Suprapubic skin (tissue), 4 donors: ENCODE results near the gene NRXN3. TPM values are rescaled to one million over a fixed set of nuclear protein-coding genes. Genes with fewer than 3 reads are reported as not detected.

Source experiments
- DNase-seq, 2 donors: peaks; one replicate each; pipeline ENCODE4 v3.0.0-alpha.2; 2019; ENCODE audit warnings: low spot score in 2 of 2
- H3K27ac ChIP-seq: fragments of 200-600 bp; sonication (generic); one replicate; pipeline ENCODE4 v1.5.1; 2019
- H3K27me3 ChIP-seq: fragments of 200-600 bp; sonication (generic); one replicate; pipeline ENCODE4 v1.5.1; 2019
- H3K36me3 ChIP-seq: fragments of 200-600 bp; sonication (generic); one replicate; pipeline ENCODE4 v1.5.1; 2019
- H3K4me1 ChIP-seq: fragments of 200-600 bp; sonication (generic); one replicate; pipeline ENCODE4 v1.5.1; 2019
- H3K4me3 ChIP-seq: fragments of 200-600 bp; sonication (generic); one replicate; pipeline ENCODE4 v1.5.1; 2019; ENCODE audit warnings: mild to moderate bottlenecking
- H3K9me3 ChIP-seq: fragments of 200-600 bp; sonication (generic); one replicate; pipeline ENCODE4 v1.5.1; 2019
- EP300 ChIP-seq: sonication (generic); formaldehyde crosslinking; IDR thresholded peaks from one replicate; pipeline ENCODE4 v1.6.1; 2017; ENCODE audit warnings: antibody characterized with exemption
- POLR2A ChIP-seq, 2 donors: fragments of 450-650 bp; IDR thresholded peaks; one replicate each; pipeline ENCODE4 v1.6.1; 2017; ENCODE audit warnings: antibody characterized with exemption in 2 of 2, mild to moderate bottlenecking in 2 of 2, moderate library complexity in 2 of 2
- POLR2AphosphoS5 ChIP-seq, 3 donors: sonication (generic); formaldehyde crosslinking; IDR thresholded peaks; one replicate each; pipeline ENCODE4 v1.6.1; 2017; ENCODE audit warnings: antibody characterized with exemption in 3 of 3
- WGBS: methylation state at CpG from one replicate; pipeline ENCODE4 v1.1.5; 2018; 5-methylcytosine and 5-hydroxymethylcytosine counted together
- total RNA-seq, 4 donors: library from RNA; depleted of rRNA; stranded (reverse); fragments of >200 nt; gene quantifications; one replicate each; pipeline ENCODE4 v1.1.0, GENCODE V29; 2016
- TF ChIP-seq, protein P1 (sequence below), 2 donors: fragments of 200-600 bp in 1 of 2; fragments of 450-650 bp in 1 of 2; sonication (generic) in 1 of 2; IDR thresholded peaks; one replicate each; pipeline ENCODE4 v1.5.1; 2016 to 2019; ENCODE audit warnings: antibody characterized with exemption in 2 of 2, mild to moderate bottlenecking in 1 of 2, moderate library complexity in 1 of 2

The NRXN3 gene
- total RNA-seq, 4 donors from 2014 or later, result 0.79 to 4.3 (median 3.3) TPM

DNA sequence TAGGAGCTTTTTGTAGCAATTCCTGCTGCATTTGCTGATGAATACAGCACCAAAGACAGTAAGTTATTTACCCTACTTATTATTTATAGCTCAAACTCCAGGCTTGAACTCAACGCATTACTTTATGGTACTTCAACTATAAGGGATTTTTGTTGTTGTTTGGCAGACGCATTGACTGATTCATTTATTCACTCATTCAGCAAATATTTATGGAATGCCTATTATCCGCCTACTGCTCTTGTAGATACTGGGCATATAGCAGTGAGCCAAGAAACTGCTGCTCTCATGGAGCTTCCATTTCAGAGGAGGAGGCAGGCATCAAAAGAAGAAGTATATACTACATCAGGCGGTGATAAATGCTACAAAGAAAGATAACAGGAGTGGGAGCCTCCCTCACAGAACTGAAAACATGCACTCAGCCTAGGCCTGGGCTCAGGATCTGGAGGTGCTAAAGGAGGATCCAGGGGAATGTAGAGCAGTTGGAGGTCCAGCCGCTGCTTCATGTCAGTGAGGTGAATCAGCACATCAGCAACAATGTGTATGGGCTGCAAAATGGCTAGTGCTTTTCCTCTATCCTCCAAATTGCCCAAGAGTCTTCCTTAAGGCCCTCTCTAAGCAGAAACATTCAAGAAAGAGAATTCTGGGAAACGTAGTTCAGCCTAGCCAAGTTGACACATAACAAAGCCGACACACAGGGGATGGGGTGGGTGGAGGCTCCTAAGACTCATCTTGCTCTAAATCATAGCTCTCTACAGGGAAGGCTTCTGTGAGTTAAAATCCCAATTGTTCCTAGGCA lies 157.5 kb downstream of the NRXN3 start:
- WGBS, result 74% methylated on average over 7 of the region's 7 CpGs
- Histone ChIP-seq H3K9me3 (no peaks in the 10 kb centered on the region), H3K27ac (no peak overlapping the region), H3K27me3 (no peaks in the 10 kb centered on the region), H3K36me3 (no peaks in the 10 kb centered on the region), H3K4me3 (no peak overlapping the region), H3K4me1 (no peaks in the 10 kb centered on the region)
- TF ChIP-seq POLR2A (IDR thresholded peaks at IDR 0.05) (no peak), EP300 (no peak)
- DNase-seq, result no peak

DNA sequence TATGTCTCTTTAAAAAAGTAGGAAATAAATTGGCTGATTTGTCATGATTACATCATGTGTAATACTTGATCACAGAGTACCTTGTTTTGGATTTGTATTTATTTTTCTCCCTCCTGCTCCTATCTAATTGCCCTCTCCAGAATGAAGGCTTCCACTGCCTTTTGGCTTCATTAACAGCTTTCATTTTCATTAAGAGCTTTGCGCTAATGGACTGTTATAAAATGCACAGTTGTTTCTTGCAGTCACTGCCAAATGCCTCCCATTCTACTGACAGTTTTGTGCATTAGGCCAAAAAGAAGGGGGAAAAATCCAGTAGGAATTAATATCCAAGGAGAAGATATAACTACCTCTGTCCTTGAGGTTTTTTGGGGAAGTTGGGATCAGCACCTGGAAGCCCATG lies 159.2 kb downstream of the NRXN3 start:
- TF ChIP-seq EP300, result no peak
- TF ChIP-seq POLR2AphosphoS5 (IDR thresholded peaks at IDR 0.05), result no peak
- TF ChIP-seq, protein P1, sequence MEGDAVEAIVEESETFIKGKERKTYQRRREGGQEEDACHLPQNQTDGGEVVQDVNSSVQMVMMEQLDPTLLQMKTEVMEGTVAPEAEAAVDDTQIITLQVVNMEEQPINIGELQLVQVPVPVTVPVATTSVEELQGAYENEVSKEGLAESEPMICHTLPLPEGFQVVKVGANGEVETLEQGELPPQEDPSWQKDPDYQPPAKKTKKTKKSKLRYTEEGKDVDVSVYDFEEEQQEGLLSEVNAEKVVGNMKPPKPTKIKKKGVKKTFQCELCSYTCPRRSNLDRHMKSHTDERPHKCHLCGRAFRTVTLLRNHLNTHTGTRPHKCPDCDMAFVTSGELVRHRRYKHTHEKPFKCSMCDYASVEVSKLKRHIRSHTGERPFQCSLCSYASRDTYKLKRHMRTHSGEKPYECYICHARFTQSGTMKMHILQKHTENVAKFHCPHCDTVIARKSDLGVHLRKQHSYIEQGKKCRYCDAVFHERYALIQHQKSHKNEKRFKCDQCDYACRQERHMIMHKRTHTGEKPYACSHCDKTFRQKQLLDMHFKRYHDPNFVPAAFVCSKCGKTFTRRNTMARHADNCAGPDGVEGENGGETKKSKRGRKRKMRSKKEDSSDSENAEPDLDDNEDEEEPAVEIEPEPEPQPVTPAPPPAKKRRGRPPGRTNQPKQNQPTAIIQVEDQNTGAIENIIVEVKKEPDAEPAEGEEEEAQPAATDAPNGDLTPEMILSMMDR (IDR thresholded peaks at IDR 0.05), result no peak
- TF ChIP-seq POLR2A (IDR thresholded peaks at IDR 0.05), result no peak

DNA sequence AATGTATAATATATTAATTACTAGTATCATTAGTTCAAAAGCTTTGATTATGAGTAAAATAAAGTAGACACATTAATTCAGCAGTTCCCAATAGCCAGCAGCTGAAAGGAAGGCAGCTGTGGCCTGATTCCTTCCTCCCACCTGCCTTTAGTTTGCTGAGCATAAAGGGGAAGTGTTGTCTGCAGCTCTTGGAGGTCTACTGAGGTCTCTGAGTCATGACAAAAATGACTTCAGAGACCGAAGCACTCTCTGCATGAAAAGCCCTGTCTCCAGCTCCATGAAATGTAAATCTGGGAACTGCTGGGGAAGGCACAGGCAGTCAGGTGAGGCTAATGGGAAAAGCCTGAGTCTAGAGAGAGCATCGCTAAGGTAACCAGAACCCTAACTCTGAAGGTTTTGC lies 165.4 kb downstream of the NRXN3 start:
- H3K9me3 ChIP-seq, result no peaks in the 10 kb centered on the region
- TF ChIP-seq POLR2AphosphoS5 (IDR thresholded peaks at IDR 0.05) (no peak), POLR2A (IDR thresholded peaks at IDR 0.05) (no peak)
- TF ChIP-seq, protein P1 (IDR thresholded peaks at IDR 0.05), result no peak
- DNase-seq, result no peak
- no peak overlapping the region for H3K27ac ChIP-seq
- H3K4me3 ChIP-seq, result no peak overlapping the region
- 70% methylated on average over 2 of the region's 2 CpGs for WGBS
- no peaks in the 10 kb centered on the region for H3K4me1 ChIP-seq
- H3K36me3 ChIP-seq, result no peaks in the 10 kb centered on the region
- H3K27me3 ChIP-seq, result no peaks in the 10 kb centered on the region

More for the DNA sequence above, 159.2 kb downstream of the NRXN3 start:
- no peaks in the 10 kb centered on the region for H3K36me3 ChIP-seq
- no peak overlapping the region for H3K4me3 ChIP-seq
- no peaks in the 10 kb centered on the region for H3K27me3 ChIP-seq
- no peak overlapping the region for H3K27ac ChIP-seq
- no peak for DNase-seq
- no peaks in the 10 kb centered on the region for H3K9me3 ChIP-seq
- H3K4me1 ChIP-seq, result no peaks in the 10 kb centered on the region
- 93% methylated on average over 1 of the region's 1 CpG for WGBS

DNA sequence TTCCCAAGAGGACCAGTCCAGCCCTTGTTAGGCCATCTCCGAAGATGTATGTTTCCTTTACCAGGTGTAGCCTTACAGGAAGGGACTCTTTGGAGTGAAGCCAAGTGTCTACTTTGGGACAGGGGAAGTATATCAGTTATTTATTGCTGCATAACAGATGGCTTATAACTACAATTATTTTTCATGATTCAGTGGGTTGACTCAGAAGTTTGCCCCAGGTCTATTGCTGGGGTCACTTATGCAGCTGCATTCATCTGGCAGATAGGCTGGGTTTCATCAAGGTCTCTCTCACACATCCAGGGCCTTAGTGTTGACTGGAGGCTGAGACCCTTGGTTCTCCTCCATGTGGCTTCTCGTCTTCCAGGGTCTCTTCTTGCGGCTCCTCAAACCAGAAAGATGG lies 170.1 kb downstream of the NRXN3 start:
- Histone ChIP-seq H3K4me3 (no peak overlapping the region), H3K4me1 (no peaks in the 10 kb centered on the region), H3K36me3 (no peaks in the 10 kb centered on the region), H3K27me3 (no peaks in the 10 kb centered on the region), H3K9me3 (no peaks in the 10 kb centered on the region), H3K27ac (no peak overlapping the region)
- TF ChIP-seq POLR2A (IDR thresholded peaks at IDR 0.05) (no peak), POLR2AphosphoS5 (IDR thresholded peaks at IDR 0.05) (no peak), EP300 (no peak)
- TF ChIP-seq, protein P1 (IDR thresholded peaks at IDR 0.05), result no peak
- no peak for DNase-seq
- 71% methylated on average over 3 of the region's 3 CpGs for WGBS

DNA sequence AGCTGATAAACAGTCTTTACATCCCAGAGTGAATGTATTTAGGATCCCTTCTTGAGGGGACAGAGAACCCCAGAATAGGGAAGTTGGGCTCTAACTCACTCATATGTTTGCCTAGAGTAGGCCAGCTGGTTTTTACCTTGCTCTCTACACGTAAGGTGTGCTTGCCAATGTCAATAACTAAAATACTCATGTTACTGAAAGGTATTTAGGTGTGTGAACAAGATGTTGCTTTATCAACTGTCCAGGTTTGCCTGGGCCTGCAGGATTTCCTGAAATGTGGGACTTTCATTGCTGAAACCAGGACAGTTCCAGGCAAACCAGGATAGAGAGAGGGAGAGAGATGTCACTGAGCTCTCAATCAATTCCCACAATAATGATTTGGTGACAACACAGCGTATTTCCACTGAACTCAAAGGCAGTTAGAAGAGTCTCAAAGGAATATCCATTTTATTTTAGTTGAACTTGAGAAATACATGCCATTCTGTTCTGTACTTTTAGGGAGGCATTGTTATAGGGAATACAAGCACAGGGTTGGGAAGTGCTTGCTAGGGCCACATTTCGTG lies 171.7 kb downstream of the NRXN3 start:
- no peak overlapping the region for H3K27ac ChIP-seq
- H3K36me3 ChIP-seq, result no peaks in the 10 kb centered on the region
- H3K9me3 ChIP-seq, result no peaks in the 10 kb centered on the region
- H3K4me3 ChIP-seq, result no peak overlapping the region
- no peak for DNase-seq
- no peaks in the 10 kb centered on the region for H3K4me1 ChIP-seq
- no peaks in the 10 kb centered on the region for H3K27me3 ChIP-seq
- 66% methylated on average over 3 of the region's 3 CpGs for WGBS
- TF ChIP-seq EP300 (no peak), POLR2A (IDR thresholded peaks at IDR 0.05) (no peak), POLR2AphosphoS5 (IDR thresholded peaks at IDR 0.05) (no peak)
- TF ChIP-seq, protein P1 (IDR thresholded peaks at IDR 0.05), result no peak
